GM12892 (cell line): Measurements from ENCODE around the gene CCT5.

Experiments
- POLR2A ChIP-seq: IDR thresholded peaks from 2 replicates; pipeline ENCODE4 v1.6.1; 2011; ENCODE audit warnings: low read depth, low read length, control low read depth
- POLR2AphosphoS5 ChIP-seq: IDR thresholded peaks from 2 replicates; pipeline ENCODE4 v1.6.1; 2011; ENCODE audit warnings: low read depth, low read length, control low read depth
- TAF1 ChIP-seq: IDR thresholded peaks from 2 replicates; pipeline ENCODE4 v1.6.1; 2011; ENCODE audit warnings: low read depth, mild to moderate bottlenecking, control low read depth, low read length, borderline replicate concordance

DNA sequence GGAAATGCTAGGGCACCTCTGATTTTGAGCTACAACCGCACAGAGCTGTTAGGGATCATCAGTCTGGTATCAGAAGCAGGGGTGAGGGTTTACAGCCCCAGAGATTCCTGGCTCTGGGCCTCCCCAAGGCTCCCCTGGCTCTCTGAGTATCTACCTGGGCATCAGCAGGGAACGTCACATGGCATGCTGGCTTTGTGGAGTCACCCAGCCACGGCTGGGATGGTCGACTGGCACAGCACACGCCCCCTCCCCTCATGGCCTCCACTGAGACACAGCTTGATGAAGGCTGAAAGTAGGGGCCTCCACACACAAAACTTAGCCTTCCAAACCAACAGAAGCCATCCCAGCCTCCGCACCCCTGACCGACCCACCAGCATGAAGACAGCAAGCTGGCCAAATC, 17.1 kb upstream of the CCT5 start:
- TF ChIP-seq POLR2AphosphoS5 (no peak), POLR2A (no peak), TAF1 (no peak)
